Gastrocnemius medialis (tissue), 4 donors: ENCODE measurements around the gene TGFA.

ENCODE experiments used
- POLR2A ChIP-seq, 2 donors: fragments of 450-650 bp; IDR thresholded peaks; one replicate each; pipeline ENCODE4 v1.6.1; 2017; ENCODE audit warnings: antibody characterized with exemption in 2 of 2, mild to moderate bottlenecking in 2 of 2, moderate library complexity in 2 of 2
- TF ChIP-seq, protein P1 (sequence below), 5 experiments: fragments of 450-650 bp in 3 of 5; fragments of 200-600 bp in 2 of 5; sonication (generic) in 2 of 5; IDR thresholded peaks in 4 of 5; conservative IDR thresholded peaks in 1 of 5; 1 replicate in 4 of 5; 2 replicates in 1 of 5; pipeline ENCODE4 v1.5.1; 2016 to 2019; ENCODE audit warnings: antibody characterized with exemption in 5 of 5, mild to moderate bottlenecking in 3 of 5, moderate library complexity in 3 of 5

DNA sequence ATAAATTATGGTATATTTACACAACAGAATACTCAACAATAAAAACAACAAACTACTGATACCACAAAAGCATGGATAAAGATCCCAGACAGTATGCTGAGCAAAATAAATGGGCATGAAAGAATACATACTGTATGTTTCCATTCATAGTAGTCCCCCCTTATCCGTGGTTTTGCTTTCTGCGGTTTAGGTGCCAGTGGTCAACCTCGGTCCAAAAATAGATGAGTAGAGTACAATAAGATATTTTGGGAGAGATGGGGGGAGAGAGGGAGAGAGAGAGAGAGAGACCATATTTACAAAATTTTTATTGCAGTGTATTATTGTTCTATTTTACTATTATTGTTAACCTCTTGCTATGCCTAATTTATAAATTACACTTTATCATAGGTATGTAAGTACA is 21.0 kb upstream of the TGFA start:
- TF ChIP-seq, protein P1, sequence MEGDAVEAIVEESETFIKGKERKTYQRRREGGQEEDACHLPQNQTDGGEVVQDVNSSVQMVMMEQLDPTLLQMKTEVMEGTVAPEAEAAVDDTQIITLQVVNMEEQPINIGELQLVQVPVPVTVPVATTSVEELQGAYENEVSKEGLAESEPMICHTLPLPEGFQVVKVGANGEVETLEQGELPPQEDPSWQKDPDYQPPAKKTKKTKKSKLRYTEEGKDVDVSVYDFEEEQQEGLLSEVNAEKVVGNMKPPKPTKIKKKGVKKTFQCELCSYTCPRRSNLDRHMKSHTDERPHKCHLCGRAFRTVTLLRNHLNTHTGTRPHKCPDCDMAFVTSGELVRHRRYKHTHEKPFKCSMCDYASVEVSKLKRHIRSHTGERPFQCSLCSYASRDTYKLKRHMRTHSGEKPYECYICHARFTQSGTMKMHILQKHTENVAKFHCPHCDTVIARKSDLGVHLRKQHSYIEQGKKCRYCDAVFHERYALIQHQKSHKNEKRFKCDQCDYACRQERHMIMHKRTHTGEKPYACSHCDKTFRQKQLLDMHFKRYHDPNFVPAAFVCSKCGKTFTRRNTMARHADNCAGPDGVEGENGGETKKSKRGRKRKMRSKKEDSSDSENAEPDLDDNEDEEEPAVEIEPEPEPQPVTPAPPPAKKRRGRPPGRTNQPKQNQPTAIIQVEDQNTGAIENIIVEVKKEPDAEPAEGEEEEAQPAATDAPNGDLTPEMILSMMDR (IDR thresholded peaks at IDR 0.05 in 4 of 5, conservative IDR thresholded peaks at IDR 0.05 in 1 of 5) = no peak
- no peak for TF ChIP-seq POLR2A (IDR thresholded peaks at IDR 0.05)
